WI38 (cell line): ENCODE data around the gene NUP62CL.
"Not testable (repeated sequence)": the region's sequence is repeated elsewhere in the genome, so short reads cannot be mapped to it uniquely, and the experiment has no call there.

Experiments used
- H3K4me3 ChIP-seq: 2 replicates; pipeline ENCODE4 v1.5.1; 2011; ENCODE audit warnings: low read depth, mild to moderate bottlenecking, control low read depth, low read length
- CTCF ChIP-seq: IDR thresholded peaks from 2 replicates; pipeline ENCODE4 v1.5.1; 2012; ENCODE audit warnings: low read depth, mild to moderate bottlenecking, control low read depth, low read length

NUP62CL gene

GRCh38 chrX:107168257-107168656 is 38.0 kb downstream of the NUP62CL start:
- no peak for TF ChIP-seq CTCF

GRCh38 chrX:107167163-107167921 is 38.9 kb downstream of the NUP62CL start:
- TF ChIP-seq CTCF, result no peak
- no peak overlapping the region for H3K4me3 ChIP-seq

More at GRCh38 chrX:107168257-107168656, 38.0 kb downstream of the NUP62CL start:
- H3K4me3 ChIP-seq, result no peak overlapping the region

GRCh38 chrX:107157618-107158017 is 48.6 kb downstream of the NUP62CL start:
- not testable (repeated sequence) for H3K4me3 ChIP-seq

- not testable (repeated sequence) for H3K4me3 ChIP-seq
Measured at GRCh38 chrX:107155621-107156430, 50.4 kb downstream of the NUP62CL start.

GRCh38 chrX:107154787-107155620 is 51.2 kb downstream of the NUP62CL start:
- H3K4me3 ChIP-seq, result no peak overlapping the region
- no peak for TF ChIP-seq CTCF

GRCh38 chrX:107153005-107153404 is 53.2 kb downstream of the NUP62CL start:
- H3K4me3 ChIP-seq, result no peak overlapping the region
- TF ChIP-seq CTCF, result no peak

- no peak for TF ChIP-seq CTCF
- H3K4me3 ChIP-seq, result no peak overlapping the region
Measured at GRCh38 chrX:107146670-107147069, 59.6 kb downstream of the NUP62CL start.

- no peak for TF ChIP-seq CTCF
- H3K4me3 ChIP-seq, result no peak overlapping the region
Measured at GRCh38 chrX:107135965-107136307, 70.3 kb downstream of the NUP62CL start.
